Thoracic aorta (tissue), 2 donors: ENCODE data around the gene SLC35F1. TPM values are rescaled to one million over a fixed set of nuclear protein-coding genes. Genes with fewer than 3 reads are reported as not detected.

Experiments used
- ATAC-seq: fragments of 150-250 bp; one replicate; pipeline ENCODE4 v1.8.0; 2017; ENCODE audit warnings: low read depth; ENCODE audit not compliant: insufficient number of reproducible peaks, low FRiP score
- DNase-seq: peaks from one replicate; pipeline ENCODE4 v3.0.0-alpha.2; 2020; ENCODE audit warnings: low spot score
- H3K27ac ChIP-seq, 2 donors: fragments of 200-600 bp; sonication (generic); 1 replicate in 1 of 2; 2 replicates in 1 of 2; pipeline ENCODE4 v1.5.1; 2016; ENCODE audit warnings: mild to moderate bottlenecking in 2 of 2, moderate library complexity in 2 of 2
- H3K27me3 ChIP-seq: fragments of 200-600 bp; sonication (generic); replicated peaks from 2 replicates; pipeline ENCODE4 v1.6.0; 2016; ENCODE audit warnings: mild to moderate bottlenecking; ENCODE audit not compliant: insufficient read depth
- H3K36me3 ChIP-seq: fragments of 200-600 bp; sonication (generic); one replicate; pipeline ENCODE4 v1.5.1; 2016
- H3K4me1 ChIP-seq, 2 donors: fragments of 200-600 bp; sonication (generic); 1 replicate in 1 of 2; 2 replicates in 1 of 2; pipeline versions ENCODE4 v1.5.1 to v1.6.0; 2016; ENCODE audit warnings: low read depth in 2 of 2, mild to moderate bottlenecking in 1 of 2; ENCODE audit not compliant: control insufficient read depth in 1 of 2
- H3K4me3 ChIP-seq: fragments of 200-600 bp; sonication (generic); 2 replicates; pipeline ENCODE4 v1.5.1; 2016; ENCODE audit warnings: mild to moderate bottlenecking
- H3K9me3 ChIP-seq: fragments of 200-600 bp; sonication (generic); 2 replicates; pipeline ENCODE4 v1.5.1; 2016
- total RNA-seq, 2 donors: library from RNA; depleted of rRNA; stranded (reverse); fragments of >200 nt; gene quantifications; one replicate each; pipeline versions ENCODE4 v1.1.0 to v1.2.3, GENCODE V29; 2016
- TF ChIP-seq, protein P1 (sequence below): fragments of 200-600 bp; sonication (generic); IDR thresholded peaks from one replicate; pipeline ENCODE4 v1.5.1; 2019; ENCODE audit warnings: antibody characterized with exemption

The SLC35F1 gene
- total RNA-seq, 2 donors from 2014 or later = 0.81 to 3.0 TPM

DNA sequence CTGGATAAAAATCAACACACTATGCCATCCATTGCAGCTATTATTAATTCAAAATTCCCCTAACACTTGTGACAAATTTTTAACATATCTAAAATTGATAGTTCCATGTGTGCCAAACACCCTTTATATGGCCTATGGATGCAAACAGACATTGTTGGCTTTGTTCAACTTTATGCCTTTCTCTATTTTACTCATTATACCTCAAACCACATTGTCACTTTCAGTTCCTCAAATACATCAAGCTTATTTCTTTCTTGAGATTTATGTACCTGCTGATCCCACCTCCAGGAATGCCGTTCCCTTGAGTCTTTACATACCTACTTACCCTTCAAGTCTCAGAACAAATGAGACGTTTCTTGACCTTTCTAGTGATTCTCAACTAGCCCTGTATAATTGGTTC, 447.6 kb downstream of the SLC35F1 start:
- Histone ChIP-seq H3K9me3 (no peaks in the 10 kb centered on the region), H3K36me3 (no peaks in the 10 kb centered on the region), H3K27ac (no peak overlapping the region), H3K27me3 (no peaks in the 10 kb centered on the region), H3K4me3 (no peak overlapping the region), H3K4me1 (peaks cover 0 to 4% of the 10 kb centered on the region in 2 donors)
- TF ChIP-seq, protein P1, sequence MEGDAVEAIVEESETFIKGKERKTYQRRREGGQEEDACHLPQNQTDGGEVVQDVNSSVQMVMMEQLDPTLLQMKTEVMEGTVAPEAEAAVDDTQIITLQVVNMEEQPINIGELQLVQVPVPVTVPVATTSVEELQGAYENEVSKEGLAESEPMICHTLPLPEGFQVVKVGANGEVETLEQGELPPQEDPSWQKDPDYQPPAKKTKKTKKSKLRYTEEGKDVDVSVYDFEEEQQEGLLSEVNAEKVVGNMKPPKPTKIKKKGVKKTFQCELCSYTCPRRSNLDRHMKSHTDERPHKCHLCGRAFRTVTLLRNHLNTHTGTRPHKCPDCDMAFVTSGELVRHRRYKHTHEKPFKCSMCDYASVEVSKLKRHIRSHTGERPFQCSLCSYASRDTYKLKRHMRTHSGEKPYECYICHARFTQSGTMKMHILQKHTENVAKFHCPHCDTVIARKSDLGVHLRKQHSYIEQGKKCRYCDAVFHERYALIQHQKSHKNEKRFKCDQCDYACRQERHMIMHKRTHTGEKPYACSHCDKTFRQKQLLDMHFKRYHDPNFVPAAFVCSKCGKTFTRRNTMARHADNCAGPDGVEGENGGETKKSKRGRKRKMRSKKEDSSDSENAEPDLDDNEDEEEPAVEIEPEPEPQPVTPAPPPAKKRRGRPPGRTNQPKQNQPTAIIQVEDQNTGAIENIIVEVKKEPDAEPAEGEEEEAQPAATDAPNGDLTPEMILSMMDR = no peak
- DNase-seq (no peak), ATAC-seq (no peak)

DNA sequence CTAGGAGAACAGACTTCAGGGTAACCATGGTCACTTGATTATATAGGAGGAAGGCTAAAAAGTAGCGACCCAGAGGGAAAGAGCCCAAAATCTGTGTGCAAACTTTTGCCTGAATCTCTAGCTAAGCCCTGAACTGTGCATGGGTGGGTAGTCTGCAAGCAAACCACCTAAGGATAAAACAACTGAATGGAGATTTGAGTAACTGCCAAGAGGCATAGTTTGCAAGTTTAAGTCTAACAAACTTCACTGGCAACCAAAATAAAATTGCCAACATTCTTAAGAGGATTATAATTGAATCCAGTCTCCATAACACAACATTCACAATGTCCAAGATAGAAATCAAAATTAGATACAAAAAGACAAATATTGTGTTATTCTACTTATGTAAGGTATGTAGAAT, 449.0 kb downstream of the SLC35F1 start:
- ATAC-seq = no peak
- Histone ChIP-seq H3K4me3 (no peak overlapping the region), H3K27ac (no peak overlapping the region), H3K36me3 (no peaks in the 10 kb centered on the region), H3K9me3 (no peaks in the 10 kb centered on the region), H3K4me1 (peaks cover 0 to 4% of the 10 kb centered on the region in 2 donors), H3K27me3 (no peaks in the 10 kb centered on the region)
- TF ChIP-seq, protein P1 = no peak
- DNase-seq = no peak

DNA sequence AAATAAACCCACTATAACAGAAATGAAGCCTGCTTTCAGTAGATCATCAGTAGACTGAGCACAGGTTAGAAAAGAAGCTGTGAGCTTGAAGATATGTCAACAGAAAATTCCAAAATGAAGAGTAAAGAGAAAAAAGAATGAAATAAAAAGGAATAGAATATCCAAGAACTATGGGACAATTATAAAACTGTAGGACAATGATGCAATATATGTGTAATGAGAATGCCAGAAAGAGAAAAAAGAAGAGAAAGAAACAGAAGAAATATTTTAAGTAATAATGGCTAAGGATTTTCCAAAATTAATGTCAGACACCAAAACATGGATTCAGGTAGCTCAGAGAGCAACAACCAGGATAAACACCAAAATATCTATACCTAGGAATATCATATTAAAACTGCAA, 449.6 kb downstream of the SLC35F1 start:
- Histone ChIP-seq H3K27me3 (no peaks in the 10 kb centered on the region), H3K4me1 (peaks cover 0 to 4% of the 10 kb centered on the region in 2 donors), H3K9me3 (no peaks in the 10 kb centered on the region), H3K36me3 (no peaks in the 10 kb centered on the region), H3K27ac (no peak overlapping the region), H3K4me3 (no peak overlapping the region)
- DNase-seq (no peak), ATAC-seq (no peak)
- TF ChIP-seq, protein P1 = no peak

Other genes with a start within 250 kb of the SLC35F1 start
- gene NUS1, start 231.8 kb upstream of the SLC35F1 start, total RNA-seq = 10 to 100 TPM; 16.2 to 30.9 TPM